Endothelial cell of umbilical vein (primary cell): ENCODE results near the gene DOP1A. TPM values are rescaled to one million over a fixed set of nuclear protein-coding genes. Genes with fewer than 3 reads are reported as not detected.

Experiments used
- BruUV-seq: library from RNA; stranded (reverse); fragments of 400-500 nt; replicated peaks from 2 replicates; lab custom pipeline; 2021; lab: Mats Ljungman, UMichigan
- CTCF ChIA-PET: fragments of 300-600, 350-600 bp; sonication (Branson Sonifier 250); formaldehyde crosslinking; loops from one replicate; lab custom pipeline; 2021; ENCODE audit warnings: antibody characterized with exemption, inconsistent platforms; lab: Charles Lee
- POLR2A ChIA-PET: fragments of 300-600, 350-600 bp; sonication (Branson Sonifier 250); formaldehyde crosslinking; loops from one replicate; lab custom pipeline; 2021; ENCODE audit warnings: antibody characterized with exemption, inconsistent platforms; lab: Charles Lee
- DNase-seq: peaks from one replicate; pipeline ENCODE4 v3.0.0-alpha.2; 2011; ENCODE audit warnings: low read depth, low spot score
- FAIRE-seq: peaks from 2 replicates; lab custom pipeline; 2011; peaks lifted over from hg19 to GRCh38; lab: Jason Lieb, UNC
- H2AFZ ChIP-seq: 2 replicates; pipeline ENCODE4 v1.6.0; 2012; ENCODE audit warnings: low read depth, low read length, control low read depth, inconsistent platforms
- H3K27ac ChIP-seq: 2 replicates; pipeline ENCODE4 v1.5.1; 2011; ENCODE audit warnings: low read depth, mild to moderate bottlenecking, control low read depth, low read length, moderate library complexity; ENCODE audit not compliant: insufficient read depth
- H3K27me3 ChIP-seq, 2 experiments: 2 replicates each; pipeline versions ENCODE4 v1.6.0 to v1.6.1; 2011; ENCODE audit warnings: low read length in 2 of 2, mixed read lengths in 1 of 2; ENCODE audit not compliant: control insufficient read depth in 2 of 2, insufficient read depth in 2 of 2
- H3K36me3 ChIP-seq, 2 experiments: 2 replicates in 1 of 2; 3 replicates in 1 of 2; pipeline ENCODE4 v1.5.1; 2011; ENCODE audit warnings: low read length in 2 of 2, mild to moderate bottlenecking in 1 of 2, moderate library complexity in 1 of 2; ENCODE audit not compliant: control insufficient read depth in 2 of 2, insufficient read depth in 2 of 2; ENCODE audit errors: extremely low read depth in 1 of 2
- H3K4me1 ChIP-seq: 3 replicates; pipeline ENCODE4 v1.5.1; 2011; ENCODE audit warnings: mild to moderate bottlenecking, low read length; ENCODE audit not compliant: control insufficient read depth, insufficient read depth; ENCODE audit errors: extremely low read depth
- H3K4me2 ChIP-seq: 2 replicates; pipeline ENCODE4 v1.6.1; 2011; ENCODE audit warnings: low read length, control low read depth, mixed read lengths; ENCODE audit not compliant: insufficient read depth
- H3K4me3 ChIP-seq, 3 experiments: fragments of 200-600 bp in 1 of 3; sonication (generic), shearing (Covaris generic) in 1 of 3; replicated peaks in 1 of 3; 2 replicates each; pipeline ENCODE4 v1.5.1; 2011 to 2016; ENCODE audit warnings: control low read depth in 3 of 3, low read length in 3 of 3, mild to moderate bottlenecking in 2 of 3, inconsistent platforms in 1 of 3, low read depth in 1 of 3, moderate library complexity in 1 of 3; ENCODE audit not compliant: insufficient read depth in 1 of 3
- H3K79me2 ChIP-seq: 2 replicates; pipeline ENCODE4 v1.6.0; 2012; ENCODE audit warnings: low read length, inconsistent platforms; ENCODE audit not compliant: control insufficient read depth, insufficient read depth
- H3K9ac ChIP-seq: replicated peaks from 2 replicates; pipeline ENCODE3; 2011; ENCODE audit warnings: low read length, control low read depth; ENCODE audit not compliant: insufficient read depth; ENCODE audit errors: extremely low read depth
- H3K9me1 ChIP-seq: replicated peaks from 3 replicates; pipeline ENCODE4 v1.6.0; 2011; ENCODE audit warnings: mild to moderate bottlenecking, low read length; ENCODE audit not compliant: control insufficient read depth, insufficient read depth; ENCODE audit errors: extremely low read depth
- H3K9me3 ChIP-seq: replicated peaks from 2 replicates; pipeline ENCODE4 v1.5.1; 2012; ENCODE audit warnings: low read length, inconsistent platforms; ENCODE audit not compliant: control insufficient read depth, insufficient read depth
- H4K20me1 ChIP-seq: replicated peaks from 2 replicates; pipeline ENCODE3; 2011; ENCODE audit warnings: mild to moderate bottlenecking, low read length; ENCODE audit not compliant: control insufficient read depth, insufficient read depth; ENCODE audit errors: extremely low read depth
- CTCF ChIP-seq, 2 donors: IDR thresholded peaks; 1 replicate in 1 of 2; 2 replicates in 1 of 2; pipeline ENCODE4 v1.5.1; 2011; ENCODE audit warnings: low read length in 2 of 2, mild to moderate bottlenecking in 2 of 2, moderate library complexity in 2 of 2, control low read depth in 1 of 2, inconsistent platforms in 1 of 2, low read depth in 1 of 2; ENCODE audit not compliant: insufficient read depth in 1 of 2; ENCODE audit errors: extremely low read depth in 1 of 2
- EZH2 ChIP-seq: IDR thresholded peaks from 2 replicates; pipeline ENCODE4 v1.6.1; 2012; ENCODE audit warnings: borderline replicate concordance, low read depth, mild to moderate bottlenecking, moderate library complexity, low read length, inconsistent platforms; ENCODE audit not compliant: severe bottlenecking
- FOS ChIP-seq: IDR thresholded peaks from 2 replicates; pipeline ENCODE4 v1.6.1; 2011; ENCODE audit warnings: mild to moderate bottlenecking, low read length, moderate library complexity, borderline replicate concordance; ENCODE audit not compliant: insufficient read depth
- GATA2 ChIP-seq: IDR thresholded peaks from 2 replicates; pipeline ENCODE4 v1.7.0; 2011; ENCODE audit warnings: low read depth, mild to moderate bottlenecking, moderate library complexity, mixed read lengths, low read length; ENCODE audit not compliant: insufficient read length, insufficient read depth
- JUN ChIP-seq: IDR thresholded peaks from 2 replicates; pipeline ENCODE4 v1.6.1; 2011; ENCODE audit warnings: borderline replicate concordance, low read depth; ENCODE audit not compliant: insufficient read length, insufficient read depth
- MAX ChIP-seq: IDR thresholded peaks from 2 replicates; pipeline ENCODE4 v1.6.1; 2011; ENCODE audit not compliant: insufficient read depth, insufficient read length
- MYC ChIP-seq: IDR thresholded peaks from one replicate; pipeline ENCODE4 v1.6.1; 2011; ENCODE audit warnings: mild to moderate bottlenecking, low read depth, low read length
- POLR2A ChIP-seq: IDR thresholded peaks from 2 replicates; pipeline ENCODE4 v1.6.1; 2012; ENCODE audit warnings: low read depth, mild to moderate bottlenecking, control low read depth, low read length
- POLR2AphosphoS5 ChIP-seq: IDR thresholded peaks from 2 replicates; pipeline ENCODE4 v1.6.1; 2012; ENCODE audit warnings: low read depth, mild to moderate bottlenecking, control low read depth, low read length, moderate library complexity; ENCODE audit not compliant: insufficient read depth
- dilution Hi-C: fragments of 300-500 bp; cut with MboI; formaldehyde crosslinking; loops from one replicate; pipeline ENCODE4 v1.15.0; 2019; ENCODE audit warnings: low sequenced_read_pairs; ENCODE audit not compliant: extremely low pct_ligation_motif_present
- intact Hi-C: fragments of 100-400 bp; cut with micrococcal nuclease; formaldehyde crosslinking; loops from one replicate; pipeline ENCODE4 v1.10.0; 2022
- polyA plus RNA-seq, 4 experiments: library from polyadenylated mRNA; depleted of rRNA in 3 of 4; stranded (reverse) in 3 of 4; unstranded in 1 of 4; fragments of >200 nt; gene quantifications; 2 replicates each; pipeline versions ENCODE4 v1.2.1 to v1.2.3, GENCODE V29; 2011 to 2012; ENCODE audit warnings: missing spikeins in 1 of 4
- total RNA-seq: library from RNA; stranded (reverse); gene quantifications from 2 replicates; pipeline ENCODE4 v1.2.3, GENCODE V29; 2021

DOP1A gene
- total and polyA plus RNA-seq, 2 donors (not counting 3 experiments of a cell fraction or from before 2014, with no cell fraction given) = 6.3 to 12.3 TPM

- DNase-seq (no peak), FAIRE-seq (no peak)
- H2AFZ ChIP-seq = no peak overlapping the region
- no peak overlapping the region for H3K9ac ChIP-seq
- H3K9me3 ChIP-seq = no peaks in the 10 kb centered on the region
- no peak overlapping the region for H3K4me3 ChIP-seq
- H3K4me1 ChIP-seq = no peaks in the 10 kb centered on the region
- no peaks in the 10 kb centered on the region for H4K20me1 ChIP-seq
- no peak overlapping the region for H3K27ac ChIP-seq
- dilution Hi-C loops (no loop called here), intact Hi-C loops (loop anchor here (5.0 kb wide), 1 partner anchor 1435 kb away; no protein-coding TSS in a partner anchor)
- POLR2A ChIA-PET = interaction anchor here (0.6 kb wide), 1 partner anchor 9 kb away, joined by 3 read pairs; no protein-coding TSS in a partner anchor
- no peaks in the 10 kb centered on the region for H3K9me1 ChIP-seq
- H3K4me2 ChIP-seq = no peak overlapping the region
- CTCF ChIA-PET = interaction anchor here (0.6 to 1.4 kb wide), 5 partner anchors 10 to 777 kb away, joined by 3 to 7 read pairs (median 4); no protein-coding TSS in a partner anchor
- no peaks in the 10 kb centered on the region for H3K27me3 ChIP-seq
- BruUV-seq = no TSS peak
- no peaks in the 10 kb centered on the region for H3K79me2 ChIP-seq
- TF ChIP-seq JUN = no peak
- TF ChIP-seq POLR2AphosphoS5 = no peak
- no peak for TF ChIP-seq EZH2
- TF ChIP-seq MAX = no peak
- TF ChIP-seq FOS = no peak
- no peak for TF ChIP-seq GATA2
- no peak for TF ChIP-seq POLR2A
- no peak for TF ChIP-seq CTCF (IDR thresholded peaks at IDR 0.05; ENCODE audit: extremely low read depth in 1 of 2, insufficient read depth in 1 of 2, low read depth in 1 of 2, low read length in 2 of 2)
- no peak for TF ChIP-seq MYC
- no peaks in the 10 kb centered on the region for H3K36me3 ChIP-seq
These were observed 20.3 kb upstream of the DOP1A start for GRCh38 chr6:83047065-83047754.
